Measurements from ENCODE around the gene ZC3H11A. TPM values are rescaled to one million over a fixed set of nuclear protein-coding genes. Genes with fewer than 3 reads are reported as not detected.

ZC3H11A gene
- total RNA-seq, 1 experiment from 2014 or later, result 66.7 TPM

DNA sequence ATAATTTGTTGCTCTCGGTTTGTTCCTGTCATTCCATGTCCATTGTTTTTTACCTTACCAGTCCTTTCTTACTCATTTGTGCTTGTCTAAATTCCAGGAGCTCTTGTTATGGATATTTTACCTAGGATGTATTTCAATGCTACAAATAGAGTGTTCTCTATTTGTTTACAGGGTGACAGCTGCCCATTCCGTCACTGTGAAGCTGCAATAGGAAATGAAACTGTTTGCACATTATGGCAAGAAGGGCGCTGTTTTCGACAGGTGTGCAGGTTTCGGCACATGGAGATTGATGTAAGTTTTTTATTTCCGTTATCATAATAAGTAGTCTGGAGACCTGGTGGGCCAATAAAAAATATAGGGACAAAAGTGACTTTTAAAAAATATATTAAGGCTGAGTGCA, 23.0 kb downstream of the ZC3H11A start:
- no peak overlapping the region for H3K27ac Mint-ChIP-seq (ENCODE audit: unreplicated experiment)
- no peaks in the 10 kb centered on the region for H3K4me1 Mint-ChIP-seq (ENCODE audit: low read depth, unreplicated experiment)
- no peaks in the 10 kb centered on the region for H3K9me3 Mint-ChIP-seq (ENCODE audit: unreplicated experiment)
- H3K36me3 Mint-ChIP-seq (ENCODE audit: insufficient read depth, unreplicated experiment), result peaks cover 81% of the 10 kb centered on the region
- ChIA-PET POLR2A (no interaction called here), CTCF (no interaction called here)
- BruUV-seq (replicated peaks), result no TSS peak
- Histone ChIP-seq H3K36me3 (ENCODE audit: control insufficient read depth, insufficient read depth, low read length) (peaks cover 1% of the 10 kb centered on the region), H3K9me3 (no peaks in the 10 kb centered on the region), H3K4me3 (ENCODE audit: low read depth, low read length) (no peak overlapping the region), H3K4me1 (no peaks in the 10 kb centered on the region), H3K27me3 (replicated peaks; ENCODE audit: control insufficient read depth, insufficient read depth, low read length) (no peaks in the 10 kb centered on the region)
- no peaks in the 10 kb centered on the region for H3K27me3 Mint-ChIP-seq (ENCODE audit: insufficient read depth, unreplicated experiment)
- TF ChIP-seq, protein P1, sequence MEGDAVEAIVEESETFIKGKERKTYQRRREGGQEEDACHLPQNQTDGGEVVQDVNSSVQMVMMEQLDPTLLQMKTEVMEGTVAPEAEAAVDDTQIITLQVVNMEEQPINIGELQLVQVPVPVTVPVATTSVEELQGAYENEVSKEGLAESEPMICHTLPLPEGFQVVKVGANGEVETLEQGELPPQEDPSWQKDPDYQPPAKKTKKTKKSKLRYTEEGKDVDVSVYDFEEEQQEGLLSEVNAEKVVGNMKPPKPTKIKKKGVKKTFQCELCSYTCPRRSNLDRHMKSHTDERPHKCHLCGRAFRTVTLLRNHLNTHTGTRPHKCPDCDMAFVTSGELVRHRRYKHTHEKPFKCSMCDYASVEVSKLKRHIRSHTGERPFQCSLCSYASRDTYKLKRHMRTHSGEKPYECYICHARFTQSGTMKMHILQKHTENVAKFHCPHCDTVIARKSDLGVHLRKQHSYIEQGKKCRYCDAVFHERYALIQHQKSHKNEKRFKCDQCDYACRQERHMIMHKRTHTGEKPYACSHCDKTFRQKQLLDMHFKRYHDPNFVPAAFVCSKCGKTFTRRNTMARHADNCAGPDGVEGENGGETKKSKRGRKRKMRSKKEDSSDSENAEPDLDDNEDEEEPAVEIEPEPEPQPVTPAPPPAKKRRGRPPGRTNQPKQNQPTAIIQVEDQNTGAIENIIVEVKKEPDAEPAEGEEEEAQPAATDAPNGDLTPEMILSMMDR (IDR thresholded peaks at IDR 0.05; ENCODE audit: insufficient read depth in 1 of 2, low read depth in 1 of 2, low read length in 1 of 2, severe bottlenecking in 1 of 2, unreplicated experiment in 1 of 2), result no peak
- intact Hi-C loops (cut with micrococcal nuclease; ENCODE audit: unreplicated experiment), result no loop called here
- no peak for DNase-seq
- no peak overlapping the region for H3K4me3 Mint-ChIP-seq (ENCODE audit: unreplicated experiment)

DNA sequence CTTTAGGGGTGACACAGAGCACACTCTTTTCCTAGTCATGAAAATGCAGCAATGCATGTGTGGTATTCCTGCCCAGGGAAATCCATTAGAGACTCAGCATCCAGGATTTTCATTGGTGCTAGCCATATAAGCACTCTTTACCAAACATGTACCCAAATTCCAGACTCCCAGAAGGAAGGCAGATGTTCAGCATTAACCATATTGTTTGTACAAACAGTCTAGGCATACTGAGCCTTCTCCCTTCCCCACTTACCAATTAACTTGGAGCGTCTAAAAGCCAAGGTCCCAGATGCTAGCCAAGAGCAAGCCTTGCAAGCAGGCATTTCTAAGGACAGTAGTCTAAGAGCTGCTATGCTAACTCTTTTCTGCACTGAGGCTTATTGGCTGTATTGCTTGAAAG, 27.9 kb downstream of the ZC3H11A start:
- CTCF ChIA-PET, result no interaction called here
- no peak overlapping the region for H3K4me3 Mint-ChIP-seq (ENCODE audit: unreplicated experiment)

DNA sequence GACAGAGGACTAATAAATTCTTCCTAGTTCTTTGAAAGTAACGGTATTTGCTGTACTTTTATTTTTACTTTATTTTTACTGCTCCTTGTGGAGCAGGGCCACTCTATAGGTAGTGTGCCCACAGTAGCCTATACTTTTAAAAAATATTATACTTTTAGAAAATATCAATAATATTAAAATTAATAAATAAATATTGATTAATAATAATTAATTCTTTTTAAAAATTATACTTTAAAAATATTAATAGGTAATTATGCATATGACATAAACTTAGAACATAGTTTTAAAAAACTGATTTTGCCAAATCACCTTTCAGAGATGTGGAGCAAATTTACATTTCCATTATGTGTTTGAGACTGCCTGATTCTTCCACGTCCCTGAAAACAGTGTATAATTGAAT, 30.8 kb downstream of the ZC3H11A start:
- Mint-ChIP-seq H3K9me3 (ENCODE audit: unreplicated experiment) (no peaks in the 10 kb centered on the region), H3K27ac (ENCODE audit: unreplicated experiment) (no peak overlapping the region), H3K27me3 (ENCODE audit: insufficient read depth, unreplicated experiment) (no peaks in the 10 kb centered on the region), H3K36me3 (ENCODE audit: insufficient read depth, unreplicated experiment) (peaks cover 91% of the 10 kb centered on the region), H3K4me3 (ENCODE audit: unreplicated experiment) (no peak overlapping the region), H3K4me1 (ENCODE audit: low read depth, unreplicated experiment) (no peaks in the 10 kb centered on the region)
- H3K9me3 ChIP-seq, result no peaks in the 10 kb centered on the region
- POLR2A ChIA-PET, result no interaction called here
- H3K36me3 ChIP-seq (ENCODE audit: control insufficient read depth, insufficient read depth, low read length), result peaks cover 2% of the 10 kb centered on the region
- TF ChIP-seq, protein P1 (IDR thresholded peaks at IDR 0.05; ENCODE audit: insufficient read depth in 1 of 2, low read depth in 1 of 2, low read length in 1 of 2, severe bottlenecking in 1 of 2, unreplicated experiment in 1 of 2), result no peak
- no peak overlapping the region for H3K4me3 ChIP-seq (ENCODE audit: low read depth, low read length)
- CTCF ChIA-PET, result no interaction called here
- no peak for DNase-seq
- intact Hi-C loops (cut with micrococcal nuclease; ENCODE audit: unreplicated experiment), result no loop called here
- no TSS peak for BruUV-seq (replicated peaks)
- no peaks in the 10 kb centered on the region for H3K4me1 ChIP-seq
- no peaks in the 10 kb centered on the region for H3K27me3 ChIP-seq (replicated peaks; ENCODE audit: control insufficient read depth, insufficient read depth, low read length)

More for the DNA sequence above, 27.9 kb downstream of the ZC3H11A start:
- H3K36me3 Mint-ChIP-seq (ENCODE audit: insufficient read depth, unreplicated experiment), result peaks cover 97% of the 10 kb centered on the region
- TF ChIP-seq, protein P1 (IDR thresholded peaks at IDR 0.05; ENCODE audit: insufficient read depth in 1 of 2, low read depth in 1 of 2, low read length in 1 of 2, severe bottlenecking in 1 of 2, unreplicated experiment in 1 of 2), result no peak
- no peak for DNase-seq
- H3K27ac Mint-ChIP-seq (ENCODE audit: unreplicated experiment), result no peak overlapping the region
- H3K27me3 ChIP-seq (replicated peaks; ENCODE audit: control insufficient read depth, insufficient read depth, low read length), result no peaks in the 10 kb centered on the region
- no peaks in the 10 kb centered on the region for H3K9me3 ChIP-seq
- POLR2A ChIA-PET, result no interaction called here
- H3K4me1 ChIP-seq, result no peaks in the 10 kb centered on the region
- no peak overlapping the region for H3K4me3 ChIP-seq (ENCODE audit: low read depth, low read length)
- no peaks in the 10 kb centered on the region for H3K4me1 Mint-ChIP-seq (ENCODE audit: low read depth, unreplicated experiment)
- BruUV-seq (replicated peaks), result no TSS peak
- intact Hi-C loops (cut with micrococcal nuclease; ENCODE audit: unreplicated experiment), result no loop called here
- no peaks in the 10 kb centered on the region for H3K27me3 Mint-ChIP-seq (ENCODE audit: insufficient read depth, unreplicated experiment)
- H3K9me3 Mint-ChIP-seq (ENCODE audit: unreplicated experiment), result no peaks in the 10 kb centered on the region
- H3K36me3 ChIP-seq (ENCODE audit: control insufficient read depth, insufficient read depth, low read length), result peaks cover 1% of the 10 kb centered on the region

Measured in Caco-2 (cell line).